GM18502 (cell line): Measurements from ENCODE around the gene DDIT3.
"Not testable (repeated sequence)": the region's sequence is repeated elsewhere in the genome, so short reads cannot be mapped to it uniquely, and the experiment has no call there.

Source experiments
- ATAC-seq: cut with Tn5 transposase; IDR thresholded peaks from one replicate; pipeline ENCODE4 v1.9.1; 2021; ENCODE audit warnings: mild to moderate bottlenecking; ENCODE audit not compliant: unreplicated experiment, poor library complexity

DDIT3 gene

DNA sequence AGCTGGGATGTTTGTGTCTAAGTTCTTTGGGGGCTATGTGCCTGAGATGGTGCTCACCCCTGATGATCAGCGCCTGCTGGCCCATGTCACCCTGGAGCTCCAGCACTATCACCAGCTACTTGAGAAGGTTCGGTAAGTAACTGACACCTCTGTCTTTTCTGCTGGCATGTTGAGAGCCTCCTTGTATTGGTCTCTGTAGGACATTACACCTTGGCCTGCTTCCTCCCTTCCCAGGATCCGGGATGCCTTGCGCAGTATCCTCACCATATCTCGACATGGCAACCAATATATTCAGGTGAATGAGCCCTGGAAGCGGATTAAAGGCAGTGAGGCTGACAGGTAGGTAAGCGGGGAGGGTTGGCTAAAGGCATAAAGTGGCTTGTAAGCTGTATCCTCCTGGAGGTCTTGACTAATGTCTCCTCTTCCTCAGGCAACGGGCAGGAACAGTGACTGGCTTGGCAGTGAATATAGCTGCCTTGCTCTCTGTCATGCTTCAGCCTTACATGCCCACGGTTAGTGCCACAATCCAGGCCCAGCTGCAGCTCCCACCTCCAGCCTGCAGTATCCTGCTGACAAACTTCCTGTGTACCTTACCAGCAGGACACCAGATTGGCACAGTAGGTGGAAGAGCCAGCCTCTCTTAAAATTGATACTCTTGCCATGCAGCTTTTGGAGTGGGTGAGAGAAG is 5.5 kb downstream of the DDIT3 start:
- no peak for ATAC-seq

DNA sequence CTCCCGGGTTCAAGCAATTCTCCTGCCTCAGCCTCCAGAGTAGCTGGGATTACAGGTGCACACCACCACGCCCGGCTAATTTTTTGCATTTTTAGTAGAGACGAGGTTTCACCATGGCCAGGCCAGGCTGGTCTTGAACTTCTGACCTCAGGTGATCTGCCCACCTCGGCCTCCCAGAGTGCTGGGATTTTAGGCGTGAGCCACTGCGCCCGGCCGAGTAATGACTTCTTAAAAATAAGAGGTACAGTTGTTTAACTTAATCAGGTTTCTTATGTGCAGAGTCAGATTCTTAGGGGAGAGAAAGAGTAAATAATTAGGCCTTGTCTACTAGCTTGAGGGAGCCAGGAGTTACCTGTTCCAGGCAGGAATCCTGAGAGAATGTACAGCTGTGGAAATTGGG is 6.1 kb downstream of the DDIT3 start:
- not testable (repeated sequence) for ATAC-seq

DNA sequence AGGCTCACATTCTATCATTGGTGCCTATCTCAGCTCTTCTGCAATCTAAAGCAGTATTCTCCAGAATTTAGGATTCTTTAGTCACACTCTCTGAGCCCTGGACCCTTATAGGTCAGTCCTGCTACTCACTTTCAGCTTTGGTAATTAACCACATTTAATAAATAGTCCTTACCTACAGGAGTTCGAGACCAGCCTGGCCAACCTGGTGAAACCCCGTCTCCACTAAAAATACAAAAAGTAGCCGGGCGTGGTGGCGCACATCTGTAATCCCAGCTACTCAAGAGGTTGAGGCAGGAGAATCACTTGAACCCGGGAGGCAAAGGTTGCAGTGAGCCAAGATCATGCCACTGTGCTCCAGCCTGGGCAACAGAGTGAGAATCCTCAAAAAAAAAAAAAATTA is 6.6 kb downstream of the DDIT3 start:
- not testable (repeated sequence) for ATAC-seq

DNA sequence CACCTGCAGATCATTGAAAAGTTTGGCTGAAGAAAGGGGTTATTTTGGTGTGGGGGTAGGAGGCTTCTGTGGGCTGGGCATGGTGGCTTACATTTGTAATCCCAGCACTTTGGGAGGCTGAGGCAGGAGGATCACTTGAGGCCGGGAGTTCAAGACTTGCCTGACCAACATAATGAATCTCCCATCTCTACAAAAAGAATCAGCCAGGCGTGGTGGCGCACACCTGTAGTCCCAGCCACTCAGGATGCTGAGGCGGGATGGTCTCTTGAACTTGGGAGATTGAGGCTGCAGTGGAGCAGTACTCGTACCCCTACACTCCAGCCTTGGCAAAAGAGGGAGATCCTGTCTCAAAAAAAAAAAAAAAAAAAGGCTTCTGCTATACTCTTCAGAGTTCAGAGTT is 7.0 kb downstream of the DDIT3 start:
- no peak for ATAC-seq

DNA sequence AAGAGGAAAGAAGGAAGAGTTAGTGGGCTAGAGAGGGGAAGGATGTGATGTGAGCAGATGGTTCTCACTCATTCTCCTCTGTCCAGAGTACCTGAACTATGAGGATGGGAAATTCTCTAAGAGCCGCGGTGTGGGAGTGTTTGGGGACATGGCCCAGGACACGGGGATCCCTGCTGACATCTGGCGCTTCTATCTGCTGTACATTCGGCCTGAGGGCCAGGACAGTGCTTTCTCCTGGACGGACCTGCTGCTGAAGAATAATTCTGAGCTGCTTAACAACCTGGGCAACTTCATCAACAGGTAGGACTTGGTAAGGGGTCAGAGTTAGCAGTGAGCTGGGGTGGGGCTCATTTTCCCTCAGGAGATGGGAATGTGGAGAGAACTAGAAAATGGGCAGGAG is 7.6 kb downstream of the DDIT3 start:
- ATAC-seq: no peak

DNA sequence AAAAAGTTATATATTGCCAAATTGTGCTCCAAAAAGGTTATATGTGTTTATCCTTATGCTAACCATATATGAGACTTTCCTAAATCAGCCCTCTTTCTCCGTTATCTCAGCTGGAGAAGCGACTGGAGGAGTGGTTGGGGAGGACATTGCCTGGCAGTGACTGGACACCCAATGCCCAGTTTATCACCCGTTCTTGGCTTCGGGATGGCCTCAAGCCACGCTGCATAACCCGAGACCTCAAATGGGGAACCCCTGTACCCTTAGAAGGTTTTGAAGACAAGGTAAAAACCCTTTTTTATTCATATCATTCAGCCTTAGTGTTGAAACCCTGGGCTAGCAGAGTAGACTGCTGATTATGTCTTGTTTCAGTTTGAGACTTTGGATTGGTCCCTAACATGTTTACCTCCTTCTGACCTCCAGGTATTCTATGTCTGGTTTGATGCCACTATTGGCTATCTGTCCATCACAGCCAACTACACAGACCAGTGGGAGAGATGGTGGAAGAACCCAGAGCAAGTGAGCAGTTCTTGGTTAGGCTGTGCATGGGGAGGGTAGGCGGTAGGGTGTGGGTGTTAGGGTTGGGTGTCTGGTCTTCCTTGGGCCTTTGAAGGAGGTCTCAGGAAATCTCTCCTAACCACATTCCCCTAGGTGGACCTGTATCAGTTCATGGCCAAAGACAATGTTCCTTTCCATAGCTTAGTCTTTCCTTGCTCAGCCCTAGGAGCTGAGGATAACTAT is 8.6 kb downstream of the DDIT3 start:
- ATAC-seq: no peak

DNA sequence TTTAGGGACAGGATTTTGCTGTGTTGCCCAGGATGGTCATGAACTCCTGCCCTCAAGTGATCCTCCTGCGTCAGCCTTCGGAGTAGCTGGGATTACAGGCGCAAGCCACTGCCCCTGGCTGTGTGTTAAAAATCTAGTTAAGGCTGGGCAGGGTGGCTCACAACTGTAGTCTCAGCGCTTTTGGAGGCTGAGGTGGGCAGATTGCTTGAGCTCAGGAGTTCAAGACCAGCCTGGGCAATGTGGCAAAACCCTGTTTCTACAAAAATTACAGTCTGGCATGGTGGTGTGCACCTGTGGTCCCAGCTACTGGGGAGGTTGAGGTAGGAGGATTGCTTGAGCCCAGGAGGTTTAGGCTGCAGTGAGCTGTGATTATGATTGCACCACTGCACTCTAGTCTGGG is 9.2 kb downstream of the DDIT3 start:
- no peak for ATAC-seq

DNA sequence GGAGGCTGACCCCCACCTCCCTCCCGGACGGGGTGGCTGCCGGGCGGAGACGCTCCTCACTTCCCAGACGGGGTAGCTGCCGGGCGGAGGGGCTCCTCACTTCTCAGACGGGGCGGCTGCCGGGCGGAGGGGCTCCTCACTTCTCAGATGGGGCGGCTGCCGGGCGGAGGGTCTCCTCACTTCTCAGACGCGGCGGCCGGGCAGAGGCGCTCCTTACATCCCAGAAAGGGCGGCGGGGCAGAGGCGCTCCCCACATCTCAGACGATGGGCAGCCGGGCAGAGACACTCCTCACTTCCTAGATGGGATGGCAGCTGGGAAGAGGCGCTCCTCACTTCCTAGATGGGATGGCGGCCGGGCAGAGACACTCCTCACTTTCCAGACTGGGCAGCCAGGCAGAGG is 12.5 kb downstream of the DDIT3 start:
- not testable (repeated sequence) for ATAC-seq

DNA sequence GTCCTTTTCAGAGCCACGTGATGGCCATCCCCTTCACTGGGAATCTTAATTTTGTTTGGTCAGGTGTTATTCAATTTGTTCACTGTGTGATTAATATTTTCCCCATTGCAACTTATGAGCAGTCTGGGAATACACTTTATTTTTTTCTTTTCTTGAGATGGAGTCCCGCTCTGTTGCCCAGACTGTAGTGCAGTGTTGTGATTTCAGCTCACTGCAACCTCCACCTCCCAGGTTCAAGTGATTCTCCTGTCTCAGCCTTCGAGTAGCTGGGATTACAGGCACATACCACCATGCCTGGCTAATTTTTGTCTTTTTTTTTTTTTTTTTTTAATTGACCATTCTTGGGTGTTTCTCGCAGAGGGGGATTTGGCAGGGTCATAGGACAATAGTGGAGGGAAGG is 13.8 kb downstream of the DDIT3 start:
- not testable (repeated sequence) for ATAC-seq

DNA sequence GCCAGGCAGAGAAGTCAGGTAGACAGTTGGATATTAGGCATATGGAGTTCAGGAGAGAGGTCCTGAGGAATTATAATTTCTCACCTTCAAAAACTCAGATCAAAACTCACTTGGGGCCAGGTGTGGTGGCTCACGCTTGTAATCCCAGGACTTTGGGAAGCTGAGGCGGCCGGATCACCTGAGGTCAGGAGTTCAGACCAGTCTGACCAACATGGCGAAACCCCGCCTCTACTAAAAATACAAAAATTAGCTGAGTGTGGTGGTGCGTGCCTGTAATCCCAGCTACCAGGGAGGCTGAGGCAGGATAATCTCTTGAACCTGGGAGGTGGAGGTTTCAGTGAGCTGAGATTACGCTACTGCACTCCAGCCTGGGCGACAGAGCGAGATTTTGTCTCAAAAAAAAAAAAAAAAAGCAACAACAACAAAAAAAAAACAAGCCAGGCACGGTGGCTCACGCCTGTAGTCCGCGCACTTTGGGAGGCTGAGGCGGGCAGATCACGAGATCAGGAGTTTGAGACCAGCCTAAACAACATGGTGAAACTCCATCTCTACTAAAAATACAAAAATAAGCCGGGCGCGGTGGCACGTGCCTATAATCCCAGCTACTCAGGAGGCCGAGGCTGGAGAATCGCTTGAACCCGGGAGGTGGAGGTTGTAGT is 17.9 kb downstream of the DDIT3 start:
- ATAC-seq: not testable (repeated sequence)

DNA sequence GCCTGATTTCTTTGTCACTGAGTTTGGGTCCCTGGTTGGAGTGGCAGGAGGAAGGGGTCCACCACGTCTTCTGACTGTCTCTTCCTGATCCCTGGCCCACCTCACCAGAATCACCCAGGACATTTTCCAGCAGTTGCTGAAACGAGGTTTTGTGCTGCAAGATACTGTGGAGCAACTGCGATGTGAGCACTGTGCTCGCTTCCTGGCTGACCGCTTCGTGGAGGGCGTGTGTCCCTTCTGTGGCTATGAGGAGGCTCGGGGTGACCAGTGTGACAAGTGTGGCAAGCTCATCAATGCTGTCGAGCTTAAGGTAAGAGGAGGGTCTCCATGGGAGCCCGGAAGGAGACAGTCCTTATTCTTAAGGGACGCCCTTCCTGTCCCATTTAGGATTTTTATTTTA is 20.1 kb downstream of the DDIT3 start:
- no peak for ATAC-seq

DNA sequence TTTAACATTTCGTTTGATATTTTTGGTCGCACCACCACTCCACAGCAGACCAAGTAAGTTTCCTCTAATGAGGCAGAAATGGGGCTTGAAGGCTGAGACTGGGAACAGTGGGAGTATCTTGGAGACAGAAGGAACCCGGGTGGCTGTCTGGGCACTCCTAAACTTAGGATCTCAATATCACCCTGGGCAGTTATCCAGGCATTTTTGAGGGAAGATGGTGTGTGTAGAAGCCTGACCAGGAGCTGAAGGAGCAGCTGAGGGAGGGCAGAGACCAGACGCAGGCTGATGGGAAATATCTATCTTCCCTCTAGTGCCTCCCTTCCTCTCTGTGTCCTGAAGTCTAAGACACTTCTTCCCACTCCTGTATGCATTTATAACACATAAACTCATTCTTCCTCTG is 21.7 kb downstream of the DDIT3 start:
- no peak for ATAC-seq

DNA sequence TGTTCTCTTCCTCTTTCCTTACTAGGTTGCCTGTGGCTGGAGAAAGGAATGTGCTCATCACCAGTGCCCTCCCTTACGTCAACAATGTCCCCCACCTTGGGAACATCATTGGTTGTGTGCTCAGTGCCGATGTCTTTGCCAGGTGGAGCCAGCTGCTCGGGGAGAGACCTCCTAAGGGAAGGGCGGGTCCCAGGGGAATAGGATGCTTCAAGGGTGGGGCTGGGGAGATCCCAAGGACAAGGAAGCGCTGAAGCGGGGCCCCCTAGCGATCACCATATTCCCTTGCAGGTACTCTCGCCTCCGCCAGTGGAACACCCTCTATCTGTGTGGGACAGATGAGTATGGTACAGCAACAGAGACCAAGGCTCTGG is 22.2 kb downstream of the DDIT3 start:
- ATAC-seq: no peak

DNA sequence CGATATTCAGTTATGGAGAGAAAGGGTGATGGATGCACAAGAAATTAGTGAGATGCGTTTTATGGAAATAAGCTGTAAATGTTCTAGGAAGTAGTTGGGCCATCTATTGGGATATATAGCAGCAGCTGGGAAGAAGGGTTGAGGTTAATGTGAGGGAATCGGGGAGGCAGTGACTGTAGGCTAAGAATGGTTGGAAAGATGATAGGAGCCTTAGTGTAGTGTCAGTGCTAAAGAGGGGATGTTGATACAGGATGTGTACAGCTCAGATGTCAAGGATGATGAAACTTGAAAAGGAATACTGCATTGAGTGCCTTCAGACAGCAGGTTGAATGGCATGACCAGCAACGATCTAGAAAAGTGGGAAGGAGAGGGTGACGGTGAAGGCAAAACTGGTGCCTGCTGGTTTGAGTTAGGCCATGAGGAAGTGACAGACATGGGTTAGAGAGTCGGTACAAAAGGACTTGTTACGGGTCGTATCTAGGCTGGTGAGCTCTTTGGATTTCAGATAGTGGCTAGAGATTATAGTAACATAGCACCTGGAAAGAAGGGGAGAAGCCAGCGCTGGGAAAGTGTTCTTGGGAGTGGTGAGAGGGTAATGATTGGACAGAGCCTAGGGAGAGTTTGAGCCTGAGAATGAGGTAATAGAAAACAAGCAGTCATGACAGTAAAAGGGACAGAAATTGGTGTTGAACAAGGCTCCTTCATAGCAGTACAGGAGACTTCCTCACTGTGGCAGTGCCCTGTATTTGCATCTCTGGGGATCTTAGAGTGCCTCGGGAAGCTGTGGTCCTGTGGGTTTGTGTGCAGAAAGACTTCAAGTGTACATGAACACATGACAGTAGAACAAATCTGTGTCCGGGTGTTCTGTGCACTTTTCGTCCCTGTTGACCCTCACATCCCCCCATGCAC is 22.8 kb downstream of the DDIT3 start:
- no peak for ATAC-seq

DNA sequence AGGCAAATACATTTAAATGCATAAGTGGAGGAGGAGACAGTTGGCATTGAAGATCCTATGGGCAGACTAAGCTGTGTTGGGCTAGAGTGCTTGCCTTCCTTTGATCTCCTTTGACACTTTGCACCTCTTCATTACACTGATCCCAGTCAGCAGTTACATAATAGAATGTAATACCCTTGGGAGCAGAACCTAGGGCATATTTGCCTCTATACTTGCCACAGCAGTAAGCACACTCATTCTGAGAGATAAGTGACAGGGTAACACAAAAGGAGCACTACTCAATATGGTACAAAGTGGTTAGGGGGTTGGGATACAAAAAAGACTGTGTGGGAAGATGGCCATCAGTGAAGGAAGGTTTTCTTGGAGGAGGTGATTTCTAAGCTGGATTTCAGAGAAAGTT is 23.5 kb downstream of the DDIT3 start:
- no peak for ATAC-seq

DNA sequence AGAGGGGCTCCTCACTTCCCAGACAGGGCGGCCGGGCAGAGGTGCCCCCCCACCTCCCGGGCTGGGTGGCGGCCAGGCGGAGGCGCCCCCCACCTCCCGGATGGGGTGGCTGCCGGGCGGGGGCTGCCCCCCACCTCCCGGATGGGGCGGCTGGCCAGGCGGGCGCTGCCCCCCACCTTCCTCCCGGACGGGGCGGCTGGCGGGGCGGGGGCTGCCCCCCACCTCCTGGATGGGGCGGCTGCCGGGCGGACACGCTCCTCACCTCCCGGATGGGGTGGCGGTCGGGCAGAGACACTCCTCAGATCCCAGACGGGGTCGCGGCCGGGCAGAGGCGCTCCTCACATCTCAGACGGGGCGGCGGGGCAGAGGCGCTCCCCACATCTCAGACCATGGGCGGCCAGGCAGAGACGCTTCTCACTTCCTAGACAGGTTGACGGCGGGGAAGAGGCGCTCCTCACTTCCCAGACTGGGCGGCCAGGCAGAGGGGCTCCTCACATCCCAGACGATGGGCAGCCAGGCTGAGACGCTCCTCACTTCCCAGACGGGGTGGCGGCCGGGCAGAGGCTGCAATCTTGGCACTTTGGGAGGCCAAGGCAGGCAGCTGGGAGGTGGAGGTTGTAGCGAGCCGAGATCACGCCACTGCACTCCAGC is 25.1 kb downstream of the DDIT3 start:
- ATAC-seq: not testable (repeated sequence)

DNA sequence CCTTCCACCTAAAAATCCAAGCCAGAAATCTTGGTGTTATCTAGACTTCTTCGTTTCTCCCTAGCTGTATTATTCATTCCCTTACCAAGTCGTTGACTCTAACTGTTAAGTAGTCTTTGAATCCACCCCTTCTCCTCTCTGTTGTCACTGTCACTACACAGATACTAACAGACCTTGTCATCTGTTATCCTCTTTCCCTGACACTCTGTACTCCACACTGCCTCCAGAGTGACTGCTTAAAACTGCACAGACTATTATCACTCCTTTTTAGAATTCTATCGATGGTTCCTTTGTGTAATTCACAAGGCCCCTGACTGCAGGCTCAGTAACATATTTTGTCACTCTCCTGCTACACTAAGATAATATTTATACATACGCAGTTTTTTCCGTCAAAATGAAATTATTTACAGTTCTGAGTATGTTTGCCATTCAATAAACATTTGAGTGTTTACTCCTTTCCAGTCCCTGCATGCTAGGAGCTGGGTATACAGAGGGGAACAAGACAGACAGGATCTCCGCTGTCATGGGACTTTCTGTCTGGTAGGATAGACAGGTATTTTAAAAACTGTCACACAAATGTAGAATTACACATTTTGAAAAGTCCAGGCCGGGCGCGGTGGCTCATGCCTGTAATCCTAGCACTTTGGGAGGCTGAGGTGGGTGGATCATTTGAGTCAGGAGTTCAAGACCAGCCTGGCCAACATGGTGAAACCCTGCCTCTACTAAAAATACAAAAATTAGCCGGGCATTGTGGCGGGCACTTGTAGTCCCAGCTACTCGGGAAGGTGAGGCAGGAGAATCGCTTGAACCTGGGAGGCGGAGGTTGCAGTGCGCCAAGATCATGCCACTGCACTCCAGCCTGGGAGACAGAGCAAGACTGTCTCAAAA is 28.7 kb downstream of the DDIT3 start:
- ATAC-seq: no peak

DNA sequence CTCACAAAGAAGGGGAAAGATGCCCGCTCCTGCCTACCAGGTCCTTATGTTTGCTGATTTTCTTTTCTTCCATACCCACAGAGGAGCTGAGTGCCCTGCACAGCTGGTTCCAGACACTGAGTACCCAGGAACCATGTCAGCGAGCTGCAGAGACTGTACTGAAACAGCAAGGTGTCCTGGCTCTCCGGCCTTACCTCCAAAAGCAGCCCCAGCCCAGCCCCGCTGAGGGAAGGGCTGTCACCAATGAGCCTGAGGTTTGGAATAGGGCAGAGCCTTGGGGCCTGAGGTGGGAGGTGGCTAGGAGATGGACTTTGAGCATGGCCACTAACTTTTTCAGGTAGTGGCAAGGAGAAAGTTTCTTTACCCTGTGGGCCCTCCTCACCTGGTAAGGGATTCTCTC is 30.2 kb downstream of the DDIT3 start:
- ATAC-seq: no peak

DNA sequence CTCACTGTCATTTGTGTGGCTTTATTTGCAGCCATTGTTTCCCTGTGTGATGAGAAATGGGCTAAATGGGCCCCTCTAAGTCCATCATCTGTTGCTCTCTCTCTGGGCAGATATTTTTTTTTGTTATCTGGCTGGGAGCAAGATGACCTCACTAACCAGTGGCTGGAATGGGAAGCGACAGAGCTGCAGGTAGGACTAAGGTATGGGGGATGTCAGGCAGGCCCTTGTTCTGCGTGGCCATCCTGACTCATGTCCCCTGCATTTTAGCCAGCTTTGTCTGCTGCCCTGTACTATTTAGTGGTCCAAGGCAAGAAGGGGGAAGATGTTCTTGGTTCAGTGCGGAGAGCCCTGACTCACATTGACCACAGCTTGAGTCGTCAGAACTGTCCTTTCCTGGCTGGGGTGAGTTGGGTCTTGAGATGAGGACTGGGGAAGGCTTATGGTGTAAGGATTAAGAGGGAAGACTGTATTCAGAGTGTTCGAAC is 31.1 kb downstream of the DDIT3 start:
- ATAC-seq: no peak
